ENCODE data around the gene RBM4B.

GRCh38 chr11:66705587-66706335, 28.1 kb upstream of the RBM4B start:
- TF ChIP-seq POLR2AphosphoS5 (IDR thresholded peaks at IDR 0.05; ENCODE audit: low read depth), result no peak
- TF ChIP-seq CTCF (IDR thresholded peaks at IDR 0.05; ENCODE audit: insufficient read depth, low read length), result no peak
- TF ChIP-seq GABPA (IDR thresholded peaks at IDR 0.05; ENCODE audit: low read depth), result no peak
- no peak for TF ChIP-seq REST (IDR thresholded peaks at IDR 0.05; ENCODE audit: insufficient replicate concordance, low read depth)
